ENCODE results near the gene SYT2.

Gene SYT2

GRCh38 chr1:202691816-202692215 is 18.4 kb downstream of the SYT2 start:
- FAIRE-seq (no peak), DNase-seq (ENCODE audit: insufficient read length, low spot score) (no peak)
- no peak for TF ChIP-seq POLR2A (IDR thresholded peaks at IDR 0.05; ENCODE audit: low read depth, low read length)

DNA sequence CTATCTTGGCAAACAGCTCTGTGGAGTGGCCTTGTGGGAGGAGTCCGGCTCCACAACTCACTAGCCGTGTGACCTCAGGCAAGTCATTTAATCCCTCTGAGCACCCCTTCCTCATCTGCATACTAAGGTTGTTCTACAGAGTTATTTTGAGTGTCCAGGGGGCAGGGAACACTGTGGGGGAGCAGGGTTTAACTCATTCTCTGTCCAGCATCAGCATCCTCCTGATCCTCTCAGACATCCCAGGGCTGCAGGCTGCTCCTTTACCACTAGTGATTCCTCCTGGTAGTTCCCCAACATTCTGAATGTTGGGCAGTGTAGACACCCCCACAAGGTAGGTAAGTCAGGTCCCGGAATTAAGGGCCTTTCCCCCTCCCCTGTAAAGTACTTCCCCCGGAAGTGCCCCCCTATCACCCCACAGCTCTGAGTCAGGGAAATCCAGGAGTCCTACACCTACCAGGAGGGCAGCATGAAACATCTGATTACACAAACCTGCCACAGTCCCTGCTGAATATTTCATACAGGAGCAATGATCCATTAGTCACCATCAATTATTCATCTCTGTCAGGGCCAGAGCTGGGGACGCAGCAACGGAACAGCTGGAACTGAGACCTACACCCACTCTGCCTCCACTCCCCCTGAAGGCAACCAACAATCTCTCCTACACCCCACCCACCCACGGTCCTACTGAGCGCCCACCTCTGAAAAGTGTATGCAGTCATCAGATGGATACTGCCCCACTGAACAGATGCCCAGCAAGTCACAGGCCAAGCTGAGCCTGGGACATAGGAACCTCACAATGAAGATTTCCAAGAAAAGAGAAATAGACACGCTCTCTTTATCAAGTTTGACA is 20.5 kb downstream of the SYT2 start:
- no peak for FAIRE-seq
- no peak for DNase-seq (ENCODE audit: insufficient read length, low spot score)
- no peak for TF ChIP-seq POLR2A (IDR thresholded peaks at IDR 0.05; ENCODE audit: low read depth, low read length)

GRCh38 chr1:202689082-202689481 is 21.2 kb downstream of the SYT2 start:
- DNase-seq (ENCODE audit: insufficient read length, low spot score), result no peak
- FAIRE-seq, result no peak
- TF ChIP-seq POLR2A (IDR thresholded peaks at IDR 0.05; ENCODE audit: low read depth, low read length), result no peak

GRCh38 chr1:202688401-202688800 is 21.9 kb downstream of the SYT2 start:
- no peak for DNase-seq (ENCODE audit: insufficient read length, low spot score)
- no peak for TF ChIP-seq POLR2A (IDR thresholded peaks at IDR 0.05; ENCODE audit: low read depth, low read length)
- no peak for FAIRE-seq

- DNase-seq (ENCODE audit: insufficient read length, low spot score) (no peak), FAIRE-seq (no peak)
- TF ChIP-seq POLR2A (IDR thresholded peaks at IDR 0.05; ENCODE audit: low read depth, low read length), result no peak
Observed at GRCh38 chr1:202687798-202688197, 22.5 kb downstream of the SYT2 start.

GRCh38 chr1:202687370-202687769 is 22.9 kb downstream of the SYT2 start:
- DNase-seq (ENCODE audit: insufficient read length, low spot score) (no peak), FAIRE-seq (no peak)
- no peak for TF ChIP-seq POLR2A (IDR thresholded peaks at IDR 0.05; ENCODE audit: low read depth, low read length)

DNA sequence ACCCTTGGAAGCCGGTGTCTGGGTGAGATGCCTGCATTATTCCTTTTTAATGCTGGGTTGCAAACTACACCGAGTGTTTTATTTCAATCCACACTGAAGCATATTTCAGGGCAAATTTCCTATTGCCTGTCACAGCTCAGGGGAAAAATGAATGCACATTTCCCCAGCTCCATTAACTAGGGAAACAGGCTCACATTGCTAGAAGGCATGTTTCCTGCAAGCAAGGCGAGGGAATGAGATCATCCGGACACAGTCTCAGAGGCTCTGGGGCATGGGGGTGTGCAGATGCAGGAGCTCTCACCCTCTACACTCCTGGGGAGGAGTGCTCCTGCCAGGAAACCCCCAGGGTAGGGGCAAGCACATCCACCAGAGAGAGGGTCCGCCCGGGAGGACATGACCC is 24.6 kb downstream of the SYT2 start:
- FAIRE-seq (no peak), DNase-seq (ENCODE audit: insufficient read length, low spot score) (no peak)
- TF ChIP-seq POLR2A (IDR thresholded peaks at IDR 0.05; ENCODE audit: low read depth, low read length), result no peak

DNA sequence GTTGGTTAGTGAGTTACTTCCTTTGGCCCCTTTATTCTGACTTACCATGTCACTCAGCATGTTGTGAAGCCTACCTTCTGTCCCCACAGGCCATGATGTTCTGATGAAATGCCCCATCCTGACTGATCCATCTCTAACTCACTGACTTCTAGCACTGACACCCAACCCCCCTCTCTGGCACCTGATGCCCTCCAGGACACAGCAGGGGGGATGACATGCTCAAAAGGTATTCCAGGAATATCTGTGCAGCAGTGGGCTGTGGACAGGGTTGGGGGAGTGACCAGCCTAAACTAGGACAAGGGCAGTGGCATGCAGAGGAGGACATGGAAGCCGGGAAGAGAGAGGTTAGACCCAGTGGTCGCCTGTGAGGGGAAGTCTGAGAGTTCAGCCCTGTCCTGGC is 25.5 kb downstream of the SYT2 start:
- FAIRE-seq (no peak), DNase-seq (ENCODE audit: insufficient read length, low spot score) (no peak)
- no peak for TF ChIP-seq POLR2A (IDR thresholded peaks at IDR 0.05; ENCODE audit: low read depth, low read length)

DNA sequence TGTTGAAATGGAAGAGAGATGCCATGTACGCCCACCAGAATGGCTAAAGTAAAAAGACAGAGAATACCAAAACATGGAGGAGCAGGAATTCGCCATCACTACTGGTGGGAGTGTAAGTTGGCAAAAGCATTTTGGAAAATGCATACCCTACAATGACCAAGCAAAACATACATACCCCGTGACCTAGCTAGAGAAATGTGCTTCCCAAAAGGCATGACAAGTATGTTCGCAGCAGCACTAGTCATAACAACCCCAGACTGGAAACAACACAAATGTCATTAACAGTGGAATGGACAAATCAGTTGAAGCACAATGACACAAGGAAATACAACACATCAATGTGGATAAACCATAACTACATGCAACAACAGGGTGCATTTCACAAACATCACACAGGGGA is 27.2 kb downstream of the SYT2 start:
- DNase-seq (ENCODE audit: insufficient read length, low spot score) (no peak), FAIRE-seq (no peak)
- no peak for TF ChIP-seq POLR2A (IDR thresholded peaks at IDR 0.05; ENCODE audit: low read depth, low read length)

DNA sequence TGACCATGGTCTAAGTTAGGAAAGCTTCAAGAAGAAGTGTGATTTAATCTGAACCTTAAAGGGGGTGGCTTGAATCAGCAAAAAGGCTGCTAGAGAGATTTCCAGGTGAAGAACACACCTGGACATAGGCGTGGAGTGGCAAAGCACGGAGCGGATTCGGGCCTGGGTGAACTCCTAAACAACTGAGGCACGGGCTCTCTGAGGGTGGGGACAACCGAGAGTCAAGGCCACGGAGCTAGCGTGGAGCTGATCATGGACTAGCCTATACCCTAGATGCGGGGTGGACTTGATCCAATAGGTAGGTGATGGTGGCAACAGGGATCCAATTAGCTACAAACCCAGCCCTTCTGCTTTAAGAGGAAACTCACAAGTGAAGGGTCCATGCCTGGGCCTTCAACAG is 27.8 kb downstream of the SYT2 start:
- FAIRE-seq, result no peak
- TF ChIP-seq POLR2A (IDR thresholded peaks at IDR 0.05; ENCODE audit: low read depth, low read length), result no peak
- DNase-seq (ENCODE audit: insufficient read length, low spot score), result no peak

DNA sequence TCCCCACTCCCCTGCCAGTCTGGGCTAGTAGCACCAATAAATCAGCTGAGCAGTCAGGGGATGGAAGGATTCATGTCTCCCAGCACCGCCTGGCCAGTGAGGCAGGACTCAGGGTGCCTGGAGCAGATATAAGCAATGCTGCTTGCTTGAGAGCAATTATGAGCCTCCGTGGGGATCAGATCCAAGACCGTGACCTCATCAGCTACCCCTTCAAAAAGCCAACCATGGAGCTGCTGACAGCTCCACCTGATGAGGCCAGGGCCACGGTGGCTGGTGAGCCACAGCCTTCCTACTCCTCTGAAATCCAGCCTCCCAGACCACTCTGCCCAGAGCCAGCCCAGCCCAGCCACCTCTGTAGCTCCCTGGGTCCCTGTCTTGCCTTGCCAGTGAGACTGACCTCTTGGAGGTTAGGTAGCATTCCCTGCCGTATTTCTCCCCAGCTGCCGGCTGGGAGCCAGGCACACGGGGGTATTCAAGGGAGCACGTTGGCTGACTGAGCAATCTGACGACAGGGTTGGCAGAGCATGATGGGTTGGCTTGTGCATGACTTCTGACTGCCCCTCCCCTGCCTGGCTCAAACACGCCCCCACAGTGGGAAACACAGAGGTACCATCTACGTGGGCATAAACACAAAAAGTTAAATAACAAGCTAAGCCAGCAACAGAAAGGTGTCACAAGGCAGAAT is 28.4 kb downstream of the SYT2 start:
- TF ChIP-seq POLR2A (IDR thresholded peaks at IDR 0.05; ENCODE audit: low read depth, low read length), result no peak
- DNase-seq (ENCODE audit: insufficient read length, low spot score) (no peak), FAIRE-seq (no peak)

- DNase-seq (ENCODE audit: insufficient read length, low spot score), result no peak
- FAIRE-seq, result no peak
Observed at GRCh38 chr1:202680586-202681352, 29.5 kb downstream of the SYT2 start.

GRCh38 chr1:202679406-202680177 is 30.7 kb downstream of the SYT2 start:
- no peak for TF ChIP-seq POLR2A (IDR thresholded peaks at IDR 0.05; ENCODE audit: low read depth, low read length)
- DNase-seq (ENCODE audit: insufficient read length, low spot score), result no peak
- no peak for FAIRE-seq

More at GRCh38 chr1:202680586-202681352, 29.5 kb downstream of the SYT2 start:
- TF ChIP-seq POLR2A (IDR thresholded peaks at IDR 0.05; ENCODE audit: low read depth, low read length), result no peak

All from H54 (cell line).